Fibroblast of lung (primary cell): ENCODE measurements around the gene PALLD. TPM values are rescaled to one million over a fixed set of nuclear protein-coding genes. Genes with fewer than 3 reads are reported as not detected.

Experiments
- DNase-seq, 2 donors: peaks; one replicate each; pipeline versions ENCODE4 v3.0.0 to v3.0.0-alpha.2; 2010; ENCODE audit warnings: low read depth in 2 of 2
- H2AFZ ChIP-seq: 2 replicates; pipeline ENCODE4 v1.5.1; 2012; ENCODE audit warnings: low read length, control low read depth, inconsistent platforms
- H3K27ac ChIP-seq: 2 replicates; pipeline ENCODE4 v1.5.1; 2011; ENCODE audit warnings: low read length, control low read depth; ENCODE audit not compliant: insufficient read depth
- H3K27me3 ChIP-seq: 2 replicates; pipeline ENCODE4 v1.5.1; 2011; ENCODE audit warnings: mild to moderate bottlenecking, low read length; ENCODE audit not compliant: control insufficient read depth, insufficient read depth
- H3K36me3 ChIP-seq: 2 replicates; pipeline ENCODE4 v1.5.1; 2011; ENCODE audit warnings: low read length; ENCODE audit not compliant: control insufficient read depth, insufficient read depth
- H3K4me1 ChIP-seq: 2 replicates; pipeline ENCODE4 v1.5.1; 2011; ENCODE audit warnings: low read length; ENCODE audit not compliant: control insufficient read depth, insufficient read depth; ENCODE audit errors: extremely low read depth
- H3K4me2 ChIP-seq: 2 replicates; pipeline ENCODE4 v1.5.1; 2011; ENCODE audit warnings: low read length, control low read depth; ENCODE audit not compliant: insufficient read depth; ENCODE audit errors: extremely low read depth
- H3K4me3 ChIP-seq, 4 experiments: fragments of 200-600 bp in 1 of 4; sonication (generic) in 1 of 4; replicated peaks in 1 of 4; 2 replicates each; pipeline ENCODE4 v1.5.1; 2011 to 2016; ENCODE audit warnings: low read length in 4 of 4, low read depth in 3 of 4, mild to moderate bottlenecking in 3 of 4, control low read depth in 2 of 4, inconsistent platforms in 1 of 4, mixed read lengths in 1 of 4; ENCODE audit not compliant: insufficient read depth in 1 of 4; ENCODE audit errors: control extremely low read depth in 1 of 4
- H3K79me2 ChIP-seq: 2 replicates; pipeline ENCODE4 v1.5.1; 2012; ENCODE audit warnings: mild to moderate bottlenecking, low read length, inconsistent platforms; ENCODE audit not compliant: control insufficient read depth, insufficient read depth
- H3K9ac ChIP-seq: 2 replicates; pipeline ENCODE4 v1.5.1; 2011; ENCODE audit warnings: mild to moderate bottlenecking, low read length, control low read depth; ENCODE audit not compliant: insufficient read depth
- H3K9me3 ChIP-seq: 2 replicates; pipeline ENCODE4 v1.5.1; 2012; ENCODE audit warnings: low read depth, low read length; ENCODE audit not compliant: control insufficient read depth, insufficient read depth
- H4K20me1 ChIP-seq: 2 replicates; pipeline ENCODE4 v1.5.1; 2011; ENCODE audit warnings: low read length; ENCODE audit not compliant: control insufficient read depth, insufficient read depth; ENCODE audit errors: extremely low read depth
- EZH2 ChIP-seq: IDR thresholded peaks from 2 replicates; pipeline ENCODE4 v1.5.1; 2012; ENCODE audit warnings: low read length, control low read depth, mild to moderate bottlenecking; ENCODE audit errors: missing control alignments
- polyA plus RNA-seq, 2 donors: library from polyadenylated mRNA; depleted of rRNA in 1 of 2; stranded (reverse) in 1 of 2; unstranded in 1 of 2; fragments of >200 nt; gene quantifications; 2 replicates each; pipeline ENCODE4 v1.2.1, GENCODE V29; 2011 to 2012; ENCODE audit warnings: missing spikeins in 1 of 2
- total RNA-seq: library from RNA; depleted of rRNA; stranded (reverse); fragments of >200 nt; gene quantifications from 2 replicates; pipeline ENCODE4 v1.2.1, GENCODE V29; 2014
- TF ChIP-seq, protein P1 (sequence below), 2 donors: IDR thresholded peaks in 1 of 2; conservative IDR thresholded peaks in 1 of 2; 1 replicate in 1 of 2; 2 replicates in 1 of 2; pipeline ENCODE4 v1.5.1; 2011 to 2012; ENCODE audit warnings: low read length in 2 of 2, control low read depth in 1 of 2, inconsistent platforms in 1 of 2, low read depth in 1 of 2, mild to moderate bottlenecking in 1 of 2

PALLD gene
- total and polyA plus RNA-seq, 2 donors (not counting 1 experiment from before 2014, with no cell fraction given): 200 to 205 TPM

DNA sequence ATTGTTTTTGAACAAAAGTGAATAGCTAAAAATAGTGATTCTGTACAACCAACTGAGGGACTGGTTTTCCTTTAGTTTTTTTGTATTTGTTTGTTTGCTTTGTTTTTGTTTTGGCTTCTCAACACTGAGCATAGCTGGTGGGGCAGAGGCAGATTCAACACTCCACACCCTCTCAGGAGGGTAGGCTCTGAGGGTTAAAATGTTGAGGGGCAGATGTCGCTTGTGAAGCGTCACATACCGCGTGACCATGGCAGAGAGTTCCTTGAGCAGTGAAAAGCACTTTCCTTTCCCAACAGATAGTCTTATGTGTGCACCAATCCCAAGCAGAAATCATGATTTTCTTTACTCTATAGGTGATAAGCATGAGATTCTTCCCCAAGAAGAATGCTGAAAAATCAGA is 155.0 kb downstream of the PALLD start:
- Histone ChIP-seq H3K36me3 (no peaks in the 10 kb centered on the region), H3K79me2 (no peaks in the 10 kb centered on the region), H3K4me1 (peaks cover 3% of the 10 kb centered on the region), H3K4me2 (no peak overlapping the region), H3K27ac (no peak overlapping the region), H3K4me3 (no peak overlapping the region), H2AFZ (no peak overlapping the region), H3K9ac (no peak overlapping the region), H3K27me3 (no peaks in the 10 kb centered on the region), H3K9me3 (no peaks in the 10 kb centered on the region), H4K20me1 (no peaks in the 10 kb centered on the region)
- TF ChIP-seq EZH2: no peak
- TF ChIP-seq, protein P1, sequence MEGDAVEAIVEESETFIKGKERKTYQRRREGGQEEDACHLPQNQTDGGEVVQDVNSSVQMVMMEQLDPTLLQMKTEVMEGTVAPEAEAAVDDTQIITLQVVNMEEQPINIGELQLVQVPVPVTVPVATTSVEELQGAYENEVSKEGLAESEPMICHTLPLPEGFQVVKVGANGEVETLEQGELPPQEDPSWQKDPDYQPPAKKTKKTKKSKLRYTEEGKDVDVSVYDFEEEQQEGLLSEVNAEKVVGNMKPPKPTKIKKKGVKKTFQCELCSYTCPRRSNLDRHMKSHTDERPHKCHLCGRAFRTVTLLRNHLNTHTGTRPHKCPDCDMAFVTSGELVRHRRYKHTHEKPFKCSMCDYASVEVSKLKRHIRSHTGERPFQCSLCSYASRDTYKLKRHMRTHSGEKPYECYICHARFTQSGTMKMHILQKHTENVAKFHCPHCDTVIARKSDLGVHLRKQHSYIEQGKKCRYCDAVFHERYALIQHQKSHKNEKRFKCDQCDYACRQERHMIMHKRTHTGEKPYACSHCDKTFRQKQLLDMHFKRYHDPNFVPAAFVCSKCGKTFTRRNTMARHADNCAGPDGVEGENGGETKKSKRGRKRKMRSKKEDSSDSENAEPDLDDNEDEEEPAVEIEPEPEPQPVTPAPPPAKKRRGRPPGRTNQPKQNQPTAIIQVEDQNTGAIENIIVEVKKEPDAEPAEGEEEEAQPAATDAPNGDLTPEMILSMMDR (conservative IDR thresholded peaks at IDR 0.05 in 1 of 2, IDR thresholded peaks at IDR 0.05 in 1 of 2; ENCODE audit: low read depth in 1 of 2, low read length in 2 of 2): no peak
- no peak for DNase-seq

DNA sequence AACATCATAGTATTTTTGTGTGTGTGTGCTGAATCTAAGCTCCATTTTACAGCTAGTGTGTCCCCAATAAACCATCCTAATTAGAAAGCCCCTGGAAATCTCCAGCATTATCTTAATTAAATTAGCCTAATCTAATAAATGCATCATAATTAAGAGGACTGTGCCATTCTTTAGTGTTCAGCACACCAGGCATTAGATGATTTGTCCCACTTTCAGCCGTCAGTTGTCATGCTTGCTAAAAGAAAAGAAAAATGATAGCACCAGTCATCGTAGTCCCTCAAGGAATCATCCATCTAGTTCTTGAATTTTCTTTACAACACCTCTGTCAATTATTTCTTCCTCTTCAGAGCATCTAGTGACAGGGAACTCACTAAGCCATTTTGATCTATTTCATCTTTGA is 155.9 kb downstream of the PALLD start:
- DNase-seq: no peak
- H3K4me1 ChIP-seq: peaks cover 3% of the 10 kb centered on the region
- H3K79me2 ChIP-seq: no peaks in the 10 kb centered on the region

DNA sequence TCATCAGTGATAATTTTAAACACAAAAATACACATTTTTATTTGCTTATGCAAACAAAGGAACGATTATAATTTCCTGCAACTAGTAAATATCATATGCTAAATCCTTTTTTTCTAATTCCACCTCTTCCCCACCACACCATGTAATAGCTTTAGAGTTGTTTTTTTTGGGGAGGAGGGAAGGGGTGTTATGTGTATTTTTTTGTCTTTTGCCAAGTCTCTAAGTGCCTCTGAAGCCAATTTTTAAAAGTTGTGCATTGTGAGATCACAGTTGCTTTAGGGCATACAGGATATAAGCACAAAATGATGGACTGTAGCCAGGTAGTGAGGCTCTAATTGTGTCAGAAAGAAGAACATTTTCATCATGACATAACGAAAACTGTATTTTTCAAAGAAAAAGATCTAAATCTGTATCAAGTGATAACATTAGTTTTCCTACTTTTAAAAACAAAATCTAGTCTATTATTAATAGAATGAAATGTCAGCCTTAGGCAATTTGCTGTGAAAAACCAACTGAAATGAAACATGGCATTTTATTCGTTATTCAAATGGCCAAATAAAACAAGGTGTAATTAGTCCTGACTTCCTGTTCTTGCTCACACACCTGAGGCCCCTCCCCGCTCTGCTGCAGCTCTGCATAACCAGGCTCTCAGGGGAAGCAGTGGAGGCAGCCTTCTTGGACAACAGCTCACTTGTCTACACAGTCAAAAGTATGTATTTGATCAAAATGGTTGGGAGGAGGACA is 157.4 kb downstream of the PALLD start:
- no peak for DNase-seq
- Histone ChIP-seq H3K4me3 (no peak overlapping the region), H3K9ac (no peak overlapping the region), H4K20me1 (no peaks in the 10 kb centered on the region), H2AFZ (no peak overlapping the region), H3K79me2 (no peaks in the 10 kb centered on the region), H3K27ac (no peak overlapping the region), H3K4me1 (peaks cover 3% of the 10 kb centered on the region), H3K9me3 (no peaks in the 10 kb centered on the region), H3K27me3 (no peaks in the 10 kb centered on the region), H3K4me2 (no peak overlapping the region), H3K36me3 (no peaks in the 10 kb centered on the region)
- TF ChIP-seq, protein P1 (conservative IDR thresholded peaks at IDR 0.05 in 1 of 2, IDR thresholded peaks at IDR 0.05 in 1 of 2; ENCODE audit: low read depth in 1 of 2, low read length in 2 of 2): no peak
- TF ChIP-seq EZH2: no peak

More for the DNA sequence above, 155.9 kb downstream of the PALLD start:
- H4K20me1 ChIP-seq: no peaks in the 10 kb centered on the region
- H3K27me3 ChIP-seq: no peaks in the 10 kb centered on the region
- H3K4me3 ChIP-seq: no peak overlapping the region
- no peak overlapping the region for H2AFZ ChIP-seq
- H3K36me3 ChIP-seq: no peaks in the 10 kb centered on the region
- no peak overlapping the region for H3K9ac ChIP-seq
- TF ChIP-seq, protein P1 (conservative IDR thresholded peaks at IDR 0.05 in 1 of 2, IDR thresholded peaks at IDR 0.05 in 1 of 2; ENCODE audit: low read depth in 1 of 2, low read length in 2 of 2): no peak
- TF ChIP-seq EZH2: no peak
- no peak overlapping the region for H3K4me2 ChIP-seq
- H3K9me3 ChIP-seq: no peaks in the 10 kb centered on the region
- no peak overlapping the region for H3K27ac ChIP-seq
